ENCODE measurements around the gene SMIM29.

Gene SMIM29

GRCh38 chr6:34223381-34223955 lies 25.3 kb downstream of the SMIM29 start:
- no peak for DNase-seq (ENCODE audit: low read depth)
- peak overlapping the region; percentile 24 for H3K4me3 ChIP-seq (ENCODE audit: low read depth, low read length)
- no peak for TF ChIP-seq CTCF (IDR thresholded peaks at IDR 0.05; ENCODE audit: insufficient read depth, low read depth, low read length, missing control alignments)

DNA sequence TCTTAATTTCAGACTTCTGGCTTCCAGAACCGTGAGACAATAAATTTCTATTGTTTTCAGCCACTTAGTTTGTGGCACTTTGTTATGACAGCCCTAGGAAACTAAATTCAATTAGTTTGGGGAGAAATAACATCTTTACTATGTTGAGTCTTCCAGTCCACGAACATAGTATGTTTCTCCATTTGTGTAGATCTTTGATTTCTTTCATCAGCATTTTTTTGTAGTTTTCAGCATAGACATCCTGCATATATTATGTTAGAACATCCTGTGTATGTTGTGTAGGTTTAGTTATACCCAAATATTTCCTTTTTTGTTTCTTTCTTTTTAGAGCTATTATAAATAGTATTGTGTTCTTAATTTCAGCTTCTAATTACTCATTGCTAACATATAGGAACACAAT lies 30.1 kb downstream of the SMIM29 start:
- no peak overlapping the region for H3K4me3 ChIP-seq (ENCODE audit: low read depth, low read length)
- DNase-seq (ENCODE audit: low read depth), result no peak
- no peak for TF ChIP-seq CTCF (IDR thresholded peaks at IDR 0.05; ENCODE audit: insufficient read depth, low read depth, low read length, missing control alignments)

GRCh38 chr6:34213772-34214171 lies 35.0 kb downstream of the SMIM29 start:
- no peak for TF ChIP-seq CTCF (IDR thresholded peaks at IDR 0.05; ENCODE audit: insufficient read depth, low read depth, low read length, missing control alignments)
- no peak for DNase-seq (ENCODE audit: low read depth)

DNA sequence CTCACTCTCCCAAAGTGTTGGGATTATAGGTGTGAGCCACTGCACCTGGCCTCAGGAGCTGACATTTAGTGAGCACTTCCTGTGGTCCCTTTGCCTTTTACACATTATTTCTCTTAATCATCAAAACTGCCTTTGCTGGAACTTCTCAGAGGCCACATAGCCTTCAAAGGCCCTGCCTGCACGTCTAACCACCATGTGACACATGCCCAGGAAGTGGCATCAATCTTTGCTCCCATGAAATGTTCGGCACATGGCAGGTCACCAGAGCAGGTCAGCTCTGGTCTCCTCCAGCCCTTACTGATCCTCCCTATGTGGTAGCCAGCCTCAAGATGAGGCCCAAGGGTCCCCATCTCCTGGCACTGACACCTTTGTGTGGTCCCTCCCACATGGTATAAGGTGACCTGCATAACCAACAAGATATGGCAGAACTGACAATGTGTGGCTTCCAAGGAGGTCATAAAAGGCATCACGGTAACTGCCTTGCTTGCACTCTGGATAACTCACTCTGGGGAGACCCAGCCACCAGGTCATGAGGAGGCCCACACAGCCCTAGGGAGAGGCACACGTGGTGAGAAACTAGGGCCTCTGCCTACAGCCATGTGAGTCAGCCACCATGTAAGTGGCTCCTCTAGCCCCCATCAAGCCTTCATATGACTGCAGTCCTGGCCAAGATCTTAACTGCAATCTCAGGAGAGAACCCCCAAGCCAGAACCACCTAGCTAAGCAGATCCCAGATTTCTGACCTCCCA lies 40.9 kb downstream of the SMIM29 start:
- no peak for TF ChIP-seq CTCF (IDR thresholded peaks at IDR 0.05; ENCODE audit: insufficient read depth, low read depth, low read length, missing control alignments)
- no peak for DNase-seq (ENCODE audit: low read depth)
- H3K4me3 ChIP-seq (ENCODE audit: low read depth, low read length), result no peak overlapping the region

More at GRCh38 chr6:34213772-34214171, 35.0 kb downstream of the SMIM29 start:
- no peak overlapping the region for H3K4me3 ChIP-seq (ENCODE audit: low read depth, low read length)

- H3K4me3 ChIP-seq (ENCODE audit: low read depth, low read length), result no peak overlapping the region
- no peak for TF ChIP-seq CTCF (IDR thresholded peaks at IDR 0.05; ENCODE audit: insufficient read depth, low read depth, low read length, missing control alignments)
- DNase-seq (ENCODE audit: low read depth), result no peak
Observed at GRCh38 chr6:34206726-34207125, 42.1 kb downstream of the SMIM29 start.

GRCh38 chr6:34205916-34206315 lies 42.9 kb downstream of the SMIM29 start:
- DNase-seq (ENCODE audit: low read depth), result no peak
- no peak overlapping the region for H3K4me3 ChIP-seq (ENCODE audit: low read depth, low read length)
- no peak for TF ChIP-seq CTCF (IDR thresholded peaks at IDR 0.05; ENCODE audit: insufficient read depth, low read depth, low read length, missing control alignments)

All from GM12865 (cell line).